Nephron progenitor cell (in vitro differentiated cells): ENCODE results near the gene PRPF31.
A peak's percentile ranks its signal among the peaks of the same experiment; 100 is the strongest.

Source experiments
- DNase-seq: peaks from one replicate; pipeline ENCODE4 v3.0.0; 2021
- H3K27ac Mint-ChIP-seq: 2 replicates; pipeline ENCODE4 v1.8.0; 2021; ENCODE audit warnings: mild to moderate bottlenecking, moderate library complexity, mixed read lengths
- H3K27me3 Mint-ChIP-seq: 2 replicates; pipeline ENCODE4 v1.8.0; 2021; ENCODE audit warnings: mild to moderate bottlenecking, low read depth, mixed read lengths; ENCODE audit not compliant: poor library complexity
- H3K36me3 Mint-ChIP-seq: 2 replicates; pipeline ENCODE4 v1.8.0; 2021; ENCODE audit warnings: low read depth, mixed read lengths
- H3K4me1 Mint-ChIP-seq: 2 replicates; pipeline ENCODE4 v1.8.0; 2021; ENCODE audit warnings: mixed read lengths
- H3K4me3 Mint-ChIP-seq: 2 replicates; pipeline ENCODE4 v1.8.0; 2021; ENCODE audit warnings: mild to moderate bottlenecking, moderate library complexity, mixed read lengths
- H3K9me3 Mint-ChIP-seq: 2 replicates; pipeline ENCODE4 v1.8.0; 2021; ENCODE audit warnings: mild to moderate bottlenecking, moderate library complexity, mixed read lengths
- CTCF ChIP-seq: fragments of 200-600 bp; sonication (generic); IDR thresholded peaks from 2 replicates; pipeline ENCODE4 v1.5.0; 2021; ENCODE audit warnings: antibody characterized with exemption

Gene PRPF31

GRCh38 chr19:54115109-54116063 lies at the start of gene PRPF31, which contains the start of gene TFPT:
Gene PRPF31, plus strand, starts transcription at chr19:54115754. Its CDS starts 2,525 bp downstream, at chr19:54118279.
Gene TFPT, minus strand, starts transcription at chr19:54115657. Its CDS starts 388 bp downstream, at chr19:54115269.
- peaks cover 31% of the 10 kb centered on the region for H3K36me3 Mint-ChIP-seq

GRCh38 chr19:54069470-54069869 lies 46.1 kb upstream of the PRPF31 start:
- H3K27ac Mint-ChIP-seq: no peak overlapping the region
- TF ChIP-seq CTCF: no peak
- H3K9me3 Mint-ChIP-seq: peaks cover 21% of the 10 kb centered on the region
- DNase-seq: no peak
- no peak overlapping the region for H3K4me3 Mint-ChIP-seq
- H3K36me3 Mint-ChIP-seq: no peaks in the 10 kb centered on the region
- peaks cover 11% of the 10 kb centered on the region for H3K27me3 Mint-ChIP-seq
- H3K4me1 Mint-ChIP-seq: no peaks in the 10 kb centered on the region

More at GRCh38 chr19:54115109-54116063, at the start of gene PRPF31, which contains the start of gene TFPT:
- Mint-ChIP-seq H3K9me3 (no peaks in the 10 kb centered on the region), H3K27ac (peak within 1 kb of the TSS; percentile 97), H3K27me3 (peaks cover 3% of the 10 kb centered on the region), H3K4me1 (peaks cover 35% of the 10 kb centered on the region), H3K4me3 (peak within 1 kb of the TSS; percentile 99)
- TF ChIP-seq CTCF: no peak
- DNase-seq: peak; percentile 93

- Mint-ChIP-seq H3K27me3 (peaks cover 20% of the 10 kb centered on the region), H3K4me3 (no peak overlapping the region), H3K9me3 (peaks cover 18% of the 10 kb centered on the region)
These were observed 41.7 kb upstream of the PRPF31 start for GRCh38 chr19:54073829-54074228.

GRCh38 chr19:54074851-54075250 lies 40.7 kb upstream of the PRPF31 start:
- no peak for DNase-seq
- TF ChIP-seq CTCF: no peak
- Mint-ChIP-seq H3K9me3 (peaks cover 18% of the 10 kb centered on the region), H3K36me3 (no peaks in the 10 kb centered on the region), H3K4me3 (no peak overlapping the region), H3K27ac (no peak overlapping the region), H3K4me1 (no peaks in the 10 kb centered on the region), H3K27me3 (peaks cover 24% of the 10 kb centered on the region)

More at GRCh38 chr19:54073829-54074228, 41.7 kb upstream of the PRPF31 start:
- no peak for DNase-seq
- no peak overlapping the region for H3K27ac Mint-ChIP-seq
- TF ChIP-seq CTCF: no peak
- H3K4me1 Mint-ChIP-seq: no peaks in the 10 kb centered on the region
- no peaks in the 10 kb centered on the region for H3K36me3 Mint-ChIP-seq

GRCh38 chr19:54077334-54077733 lies 38.2 kb upstream of the PRPF31 start:
- Mint-ChIP-seq H3K9me3 (peaks cover 35% of the 10 kb centered on the region), H3K27ac (no peak overlapping the region), H3K36me3 (no peaks in the 10 kb centered on the region), H3K4me1 (no peaks in the 10 kb centered on the region), H3K4me3 (no peak overlapping the region), H3K27me3 (peaks cover 25% of the 10 kb centered on the region)
- no peak for TF ChIP-seq CTCF
- no peak for DNase-seq
